GM04504 (cell line): ENCODE results near the gene C16orf74.

Experiments
- DNase-seq: peaks from one replicate; pipeline ENCODE4 v3.0.0-alpha.2; 2012; ENCODE audit warnings: low read depth

The C16orf74 gene

GRCh38 chr16:85774136-85774535 is 23.2 kb upstream of the C16orf74 start:
- no peak for DNase-seq

- no peak for DNase-seq
These were observed 22.1 kb upstream of the C16orf74 start for GRCh38 chr16:85773044-85773443.

GRCh38 chr16:85770741-85771140 is 19.8 kb upstream of the C16orf74 start:
- no peak for DNase-seq

- DNase-seq: no peak
These were observed 17.3 kb upstream of the C16orf74 start for GRCh38 chr16:85768199-85768598.

GRCh38 chr16:85767531-85767930 is 16.6 kb upstream of the C16orf74 start:
- DNase-seq: peak; percentile 80

GRCh38 chr16:85765767-85766166 is 14.9 kb upstream of the C16orf74 start:
- DNase-seq: no peak

GRCh38 chr16:85765211-85765610 is 14.3 kb upstream of the C16orf74 start:
- DNase-seq: no peak

GRCh38 chr16:85763616-85764015 is 12.7 kb upstream of the C16orf74 start:
- no peak for DNase-seq

- DNase-seq: no peak
These were observed 12.1 kb upstream of the C16orf74 start for GRCh38 chr16:85762970-85763369.

- no peak for DNase-seq
These were observed 11.0 kb upstream of the C16orf74 start for GRCh38 chr16:85761861-85762260.

- DNase-seq: no peak
These were observed 8.9 kb upstream of the C16orf74 start for GRCh38 chr16:85759631-85760419.

GRCh38 chr16:85759136-85759535 is 8.2 kb upstream of the C16orf74 start:
- DNase-seq: no peak

GRCh38 chr16:85757341-85757822 is 6.5 kb upstream of the C16orf74 start:
- DNase-seq: no peak

- DNase-seq: no peak
These were observed 5.3 kb upstream of the C16orf74 start for GRCh38 chr16:85755929-85756768.

- no peak for DNase-seq
These were observed 3.5 kb upstream of the C16orf74 start for GRCh38 chr16:85754413-85754812.

GRCh38 chr16:85753976-85754375 is 3.1 kb upstream of the C16orf74 start:
- DNase-seq: no peak

- DNase-seq: no peak
These were observed 2.7 kb upstream of the C16orf74 start for GRCh38 chr16:85753559-85753958.

- DNase-seq: no peak
These were observed 1.9 kb upstream of the C16orf74 start for GRCh38 chr16:85752511-85753420.

GRCh38 chr16:85751698-85752501 is 1.0 kb upstream of the C16orf74 start:
- no peak for DNase-seq

GRCh38 chr16:85750146-85750826 is 610 bp downstream of the C16orf74 start:
- no peak for DNase-seq

GRCh38 chr16:85749771-85750145 is 1.1 kb downstream of the C16orf74 start:
- no peak for DNase-seq
